ENCODE results near the gene OTUB2. TPM values are rescaled to one million over a fixed set of nuclear protein-coding genes. Genes with fewer than 3 reads are reported as not detected.

Gene OTUB2
- total and polyA plus RNA-seq, 2 of the 8 experiments (the other 6 are each of a cell fraction or from before 2014, with no cell fraction given) = 2.2 to 4.2 TPM

DNA sequence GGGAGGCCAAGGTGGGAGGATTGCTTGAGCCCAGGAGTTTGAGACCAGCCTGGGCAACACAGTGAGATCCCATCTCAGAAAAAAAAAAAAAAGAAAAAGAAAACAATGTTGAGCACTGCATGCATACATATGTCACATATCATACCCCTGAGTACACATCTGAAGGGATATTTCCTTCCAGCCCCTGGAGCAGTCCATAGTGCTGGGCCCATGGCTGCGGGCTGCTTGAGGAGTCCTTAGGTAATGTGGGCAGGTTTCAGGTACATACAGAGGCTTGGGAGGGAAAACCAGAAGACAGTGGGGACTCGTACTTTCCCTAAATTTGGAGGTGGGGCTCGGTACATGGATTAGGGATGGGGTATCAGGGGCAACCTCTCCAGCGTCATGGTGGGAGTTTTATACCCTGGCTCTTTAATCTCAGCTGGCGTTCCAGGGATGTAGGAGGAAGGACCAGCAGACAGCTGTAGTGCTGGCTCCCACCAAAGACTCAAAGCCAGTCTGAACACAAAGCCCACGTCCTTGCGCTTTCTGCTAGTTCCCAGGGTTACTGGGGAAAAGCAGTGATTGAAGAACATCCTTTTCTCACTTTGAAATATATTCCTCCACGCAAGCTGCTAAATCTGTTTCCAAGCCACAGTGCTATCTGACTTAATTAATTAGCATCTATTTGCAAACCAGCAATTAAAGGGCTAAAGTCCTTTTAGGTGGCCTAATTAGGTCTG, 5.2 kb downstream of the OTUB2 start:
- Histone ChIP-seq H2BK5ac (ENCODE audit: low read depth, low read length) (no peak overlapping the region), H3K9me3 (ENCODE audit: insufficient read depth in 2 of 2, low read depth in 1 of 2, low read length in 1 of 2) (no peaks in the 10 kb centered on the region), H3K18ac (ENCODE audit: extremely low read depth, low read length) (no peak overlapping the region), H3K14ac (ENCODE audit: insufficient read length) (no peak overlapping the region), H4K20me1 (replicated peaks in 1 of 2; ENCODE audit: control insufficient read depth in 1 of 2, insufficient read depth in 2 of 2, low read length in 2 of 2) (peaks cover 0 to 2% of the 10 kb centered on the region in 2 experiments), H4K91ac (replicated peaks; ENCODE audit: insufficient read length, low read length) (no peak overlapping the region), H2BK12ac (ENCODE audit: low read depth, low read length) (no peak overlapping the region), H3K4me2 (ENCODE audit: insufficient read depth in 1 of 2, low read depth in 2 of 2, low read length in 2 of 2) (no peak overlapping the region), H3K27ac (ENCODE audit: low read depth, low read length) (no peak overlapping the region), H3K23ac (ENCODE audit: insufficient read length) (no peak overlapping the region), H3K79me1 (ENCODE audit: low read depth, low read length) (peaks cover 3% of the 10 kb centered on the region), H3K27me3 (replicated peaks in 1 of 4; ENCODE audit: control insufficient read depth in 3 of 4, extremely low read depth in 1 of 4, insufficient read depth in 3 of 4, low read length in 3 of 4) (peaks cover 0 to 3% (median 3%) of the 10 kb centered on the region in 4 experiments; a peak in 1 of 7 replicates), H3K9ac (replicated peaks in 1 of 4; ENCODE audit: extremely low read depth in 1 of 4, low read depth in 3 of 4, low read length in 3 of 4) (no peak overlapping the region), H2AFZ (ENCODE audit: low read length) (no peak overlapping the region), H3K23me2 (ENCODE audit: low read depth, low read length) (peaks cover 5% of the 10 kb centered on the region; the same call in 1 of the 2 replicates), H2BK20ac (ENCODE audit: low read length) (no peak overlapping the region), H3K79me2 (ENCODE audit: control insufficient read depth in 1 of 2, insufficient read depth in 2 of 2, low read length in 2 of 2) (no peaks in the 10 kb centered on the region), H3K36me3 (ENCODE audit: control insufficient read depth in 2 of 4, insufficient read depth in 4 of 4, low read length in 3 of 4) (no peaks in the 10 kb centered on the region), H3K4me3 (ENCODE audit: extremely low read depth in 1 of 4, insufficient read depth in 2 of 4, low read depth in 3 of 4, low read length in 4 of 4) (no peak overlapping the region), H4K8ac (ENCODE audit: extremely low read depth, insufficient read depth, low read length) (no peak overlapping the region), H3K4ac (replicated peaks; ENCODE audit: insufficient read length, low read depth, low read length) (no peak overlapping the region), H3K4me1 (replicated peaks in 1 of 4; ENCODE audit: control insufficient read depth in 3 of 4, insufficient read depth in 4 of 4, low read length in 3 of 4) (peaks cover 2 to 9% (median 5%) of the 10 kb centered on the region in 4 experiments; a peak in 4 of 7 replicates), H2AK5ac (ENCODE audit: low read depth, low read length) (no peak overlapping the region), H4K5ac (ENCODE audit: insufficient read length, low read depth, low read length) (no peak overlapping the region), H2BK15ac (ENCODE audit: low read length) (no peak overlapping the region), H3K56ac (replicated peaks; ENCODE audit: insufficient read length, low read depth, low read length) (no peak overlapping the region), H2BK120ac (replicated peaks; ENCODE audit: low read depth, low read length) (no peak overlapping the region)
- ChIA-PET CTCF (ENCODE audit: partially characterized antibody) (interaction anchor here (0.5 to 1.2 kb wide), 2 partner anchors 12 to 27 kb away, joined by 3 read pairs; no protein-coding TSS in a partner anchor), POLR2A (ENCODE audit: partially characterized antibody) (no interaction called here)
- FAIRE-seq (no peak), DNase-seq (ENCODE audit: low read depth in 1 of 2, low spot score in 2 of 2) (no peak)
- WGBS, 2 experiments (ENCODE audit: extremely low coverage in 1 of 2, insufficient coverage in 1 of 2, insufficient read length in 1 of 2, insufficient replicate concordance in 2 of 2, low coverage in 1 of 2, low lambda C conversion rate in 2 of 2, missing lambda C conversion rate in 1 of 2) = 88% methylated on average over 8 of the region's 8 CpGs; no CpG with 5 or more reads in 1 of the 2 experiments
- TF ChIP-seq CREB1 (IDR thresholded peaks at IDR 0.05) = no peak

Measured in H1 (cell line).